Measurements from ENCODE around the gene CIAO2B. TPM values are rescaled to one million over a fixed set of nuclear protein-coding genes. Genes with fewer than 3 reads are reported as not detected.

CIAO2B gene
- total and polyA plus RNA-seq, 12 donors, result 80.7 to 258 (median 112) TPM

DNA sequence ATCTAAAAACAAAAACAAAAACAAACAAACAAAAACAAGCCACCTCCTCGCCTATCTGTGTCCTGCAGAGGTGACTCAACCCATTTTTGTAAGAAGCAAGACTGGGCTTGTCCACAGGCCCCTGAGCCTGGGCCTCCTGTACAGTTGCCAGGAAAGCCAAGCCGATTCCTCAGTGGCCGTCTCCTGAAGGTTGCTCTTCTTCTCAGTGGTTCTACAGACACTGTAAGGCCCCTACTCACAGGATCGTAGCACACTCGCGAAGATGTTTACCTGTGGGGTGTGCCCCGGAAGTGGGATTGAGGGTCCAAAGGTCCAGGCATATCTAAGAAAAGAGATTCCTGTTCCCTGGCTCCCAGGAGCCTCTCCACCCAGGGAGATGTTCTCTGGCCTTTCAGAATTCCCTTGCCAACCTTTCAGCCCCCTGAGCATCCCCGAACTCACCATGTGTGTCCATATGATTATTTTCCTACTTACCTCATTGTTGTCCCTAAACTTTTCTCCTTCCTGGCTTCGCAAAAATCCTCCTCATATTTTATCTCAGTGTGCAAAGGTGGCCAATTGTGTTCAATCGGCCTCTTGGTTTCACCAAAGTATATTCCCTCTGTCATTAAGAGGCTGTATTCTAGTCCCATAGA, 19.4 kb upstream of the CIAO2B start:
- no peaks in the 10 kb centered on the region for H3K4me1 ChIP-seq (replicated peaks in 1 of 2)
- no peaks in the 10 kb centered on the region for H3K36me3 ChIP-seq (replicated peaks in 1 of 2)
- intact Hi-C loops (cut with DNase I), result no loop called here
- TF ChIP-seq, protein P1, sequence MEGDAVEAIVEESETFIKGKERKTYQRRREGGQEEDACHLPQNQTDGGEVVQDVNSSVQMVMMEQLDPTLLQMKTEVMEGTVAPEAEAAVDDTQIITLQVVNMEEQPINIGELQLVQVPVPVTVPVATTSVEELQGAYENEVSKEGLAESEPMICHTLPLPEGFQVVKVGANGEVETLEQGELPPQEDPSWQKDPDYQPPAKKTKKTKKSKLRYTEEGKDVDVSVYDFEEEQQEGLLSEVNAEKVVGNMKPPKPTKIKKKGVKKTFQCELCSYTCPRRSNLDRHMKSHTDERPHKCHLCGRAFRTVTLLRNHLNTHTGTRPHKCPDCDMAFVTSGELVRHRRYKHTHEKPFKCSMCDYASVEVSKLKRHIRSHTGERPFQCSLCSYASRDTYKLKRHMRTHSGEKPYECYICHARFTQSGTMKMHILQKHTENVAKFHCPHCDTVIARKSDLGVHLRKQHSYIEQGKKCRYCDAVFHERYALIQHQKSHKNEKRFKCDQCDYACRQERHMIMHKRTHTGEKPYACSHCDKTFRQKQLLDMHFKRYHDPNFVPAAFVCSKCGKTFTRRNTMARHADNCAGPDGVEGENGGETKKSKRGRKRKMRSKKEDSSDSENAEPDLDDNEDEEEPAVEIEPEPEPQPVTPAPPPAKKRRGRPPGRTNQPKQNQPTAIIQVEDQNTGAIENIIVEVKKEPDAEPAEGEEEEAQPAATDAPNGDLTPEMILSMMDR (IDR thresholded peaks at IDR 0.05), result no peak
- TF ChIP-seq POLR2A (IDR thresholded peaks at IDR 0.05), result no peak
- H3K4me3 ChIP-seq, result no peak overlapping the region
- WGBS, 4 donors, result 75 to 82% (median 78%) methylated on average over 10 of the region's 10 CpGs
- no peaks in the 10 kb centered on the region for H3K9me3 ChIP-seq (replicated peaks in 1 of 3)
- H3K27me3 ChIP-seq, result no peaks in the 10 kb centered on the region
- H3K27ac ChIP-seq, result no peak overlapping the region
- no peak for DNase-seq

DNA sequence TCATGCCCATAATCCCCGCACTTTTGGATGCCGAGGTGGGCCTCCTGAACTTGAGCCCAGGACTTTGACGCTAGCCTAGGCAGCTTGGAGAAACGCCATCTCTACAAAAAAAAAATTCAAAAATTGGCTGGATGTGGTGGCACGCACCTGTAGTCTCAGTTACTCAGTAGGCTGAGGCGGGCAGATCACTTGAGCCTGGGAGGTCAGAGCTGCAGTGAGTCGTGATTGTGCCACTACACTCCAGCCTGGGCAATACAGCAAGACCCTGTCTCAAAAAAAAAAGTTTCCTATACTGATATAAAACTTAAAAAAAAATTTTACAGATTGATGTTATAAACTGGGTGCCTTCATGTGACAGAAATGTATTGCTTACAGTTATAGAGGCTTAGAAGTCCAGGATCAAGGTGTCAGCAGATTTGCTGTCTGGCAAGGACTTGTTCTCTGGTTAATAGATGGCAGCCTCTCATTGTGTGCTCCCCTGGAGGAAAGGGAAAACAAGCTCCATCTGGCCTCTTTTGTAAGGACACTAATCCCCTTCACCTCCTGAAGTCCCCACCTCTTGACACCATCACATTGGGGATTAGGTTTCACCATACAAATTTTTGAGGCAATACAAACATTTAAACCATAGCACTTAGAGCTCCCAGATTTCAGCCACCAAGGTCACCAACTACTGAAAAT, 18.4 kb upstream of the CIAO2B start:
- intact Hi-C loops (cut with DNase I), result no loop called here
- Histone ChIP-seq H3K36me3 (replicated peaks in 1 of 2) (no peaks in the 10 kb centered on the region), H3K9me3 (replicated peaks in 1 of 3) (no peaks in the 10 kb centered on the region), H3K4me3 (no peak overlapping the region), H3K4me1 (replicated peaks in 1 of 2) (peaks cover 1 to 2% of the 10 kb centered on the region in 2 donors), H3K27me3 (no peaks in the 10 kb centered on the region), H3K27ac (no peak overlapping the region)
- WGBS, 4 donors, result 75 to 88% (median 82%) methylated on average over 7 of the region's 7 CpGs
- no peak for DNase-seq
- TF ChIP-seq, protein P1 (IDR thresholded peaks at IDR 0.05), result no peak
- no peak for TF ChIP-seq POLR2A (IDR thresholded peaks at IDR 0.05)

GRCh38 chr16:66950971-66951790, 17.0 kb upstream of the CIAO2B start:
- Histone ChIP-seq H3K4me3 (no peak overlapping the region), H3K27me3 (no peaks in the 10 kb centered on the region), H3K36me3 (replicated peaks in 1 of 2) (no peaks in the 10 kb centered on the region), H3K9me3 (replicated peaks in 1 of 3) (no peaks in the 10 kb centered on the region), H3K27ac (no peak overlapping the region), H3K4me1 (replicated peaks in 1 of 2) (peaks cover 5% of the 10 kb centered on the region in 2 donors)
- intact Hi-C loops (cut with DNase I), result no loop called here
- WGBS, 4 donors, result 80 to 87% (median 83%) methylated on average over 4 of the region's 4 CpGs
- no peak for DNase-seq
- TF ChIP-seq, protein P1 (IDR thresholded peaks at IDR 0.05), result no peak
- no peak for TF ChIP-seq POLR2A (IDR thresholded peaks at IDR 0.05)

- TF ChIP-seq POLR2A (IDR thresholded peaks at IDR 0.05), result no peak
- TF ChIP-seq, protein P1 (IDR thresholded peaks at IDR 0.05), result no peak
- intact Hi-C loops (cut with DNase I), result no loop called here
- Histone ChIP-seq H3K36me3 (replicated peaks in 1 of 2) (no peaks in the 10 kb centered on the region), H3K4me1 (replicated peaks in 1 of 2) (peaks cover 5% of the 10 kb centered on the region in 2 donors), H3K27me3 (no peaks in the 10 kb centered on the region), H3K9me3 (replicated peaks in 1 of 3) (no peaks in the 10 kb centered on the region), H3K27ac (no peak overlapping the region), H3K4me3 (no peak overlapping the region)
- DNase-seq, result no peak
- 76 to 85% (median 82%) methylated on average over 2 of the region's 2 CpGs for WGBS, 4 donors
Observed at GRCh38 chr16:66950437-66950836, 16.2 kb upstream of the CIAO2B start.

All from adrenal gland (tissue), 12 donors.